HepG2 (cell line): ENCODE data around the gene SLC2A14. TPM values are rescaled to one million over a fixed set of nuclear protein-coding genes. Genes with fewer than 3 reads are reported as not detected.
"Not testable (repeated sequence)": the region's sequence is repeated elsewhere in the genome, so short reads cannot be mapped to it uniquely, and the experiment has no call there.

Experiments used
- ATAC-seq: fragments of 200-7000 bp; cut with Tn5 transposase; 3 replicates; pipeline ENCODE4 v1.9.1; 2020; ENCODE audit warnings: mild to moderate bottlenecking, moderate library complexity
- BruUV-seq: library from RNA; stranded (reverse); fragments of 400-500 nt; replicated peaks from 2 replicates; lab custom pipeline; 2021; lab: Mats Ljungman, UMichigan
- CTCF ChIA-PET: fragments of 300-600 bp; formaldehyde crosslinking; extraction: SDS; loops from one replicate; lab custom pipeline; 2021; ENCODE audit warnings: low total read pairs, inconsistent platforms, low intra/inter-chr PET ratio; lab: Yijun Ruan, JAX
- POLR2A ChIA-PET: fragments of 350-600 bp; sonication (Branson Sonifier 250); formaldehyde crosslinking; loops from one replicate; lab custom pipeline; 2020; ENCODE audit warnings: antibody characterized with exemption, inconsistent platforms; lab: Yijun Ruan, JAX
- DNase-seq: peaks from one replicate; pipeline ENCODE4 v3.0.0-alpha.2; 2015; ENCODE audit warnings: low spot score
- FAIRE-seq: peaks from 3 replicates; lab custom pipeline; 2011; peaks lifted over from hg19 to GRCh38; lab: Jason Lieb, UNC
- H2AFZ ChIP-seq: one replicate; pipeline ENCODE4 v1.6.1; 2011; ENCODE audit warnings: low read length, inconsistent platforms
- H3K27ac ChIP-seq: fragments of 300-600 bp; 3 replicates; pipeline ENCODE4 v1.8.0; 2011; ENCODE audit warnings: mixed run types, mild to moderate bottlenecking, mixed read lengths, low read length, inconsistent platforms; ENCODE audit not compliant: insufficient read depth; ENCODE audit errors: extremely low read length
- H3K27me3 ChIP-seq, 2 experiments: fragments of 200-600 bp in 1 of 2; 2 replicates in 1 of 2; 3 replicates in 1 of 2; pipeline versions ENCODE4 v1.6.0 to v1.8.0; 2011; ENCODE audit warnings: low read length in 2 of 2, mild to moderate bottlenecking in 2 of 2, moderate library complexity in 2 of 2, inconsistent platforms in 1 of 2; ENCODE audit not compliant: insufficient read depth in 2 of 2, control insufficient read depth in 1 of 2
- H3K36me3 ChIP-seq, 2 experiments: fragments of 200-600 bp in 1 of 2; replicated peaks in 1 of 2; 2 replicates in 1 of 2; 3 replicates in 1 of 2; pipeline versions ENCODE4 v1.5.1 to v1.8.0; 2011; ENCODE audit warnings: low read length in 2 of 2, inconsistent platforms in 1 of 2; ENCODE audit not compliant: insufficient read depth in 2 of 2, control insufficient read depth in 1 of 2
- H3K4me1 ChIP-seq: 2 replicates; pipeline ENCODE4 v1.5.1; 2012; ENCODE audit warnings: low read length, inconsistent platforms; ENCODE audit not compliant: insufficient read depth
- H3K4me2 ChIP-seq: 2 replicates; pipeline ENCODE4 v1.6.0; 2011; ENCODE audit warnings: low read depth, low read length, inconsistent platforms
- H3K4me3 ChIP-seq, 3 experiments: fragments of 200-600 bp in 1 of 3; sonication (generic), shearing (Covaris generic) in 1 of 3; replicated peaks in 1 of 3; 2 replicates each; pipeline ENCODE4 v1.5.1; 2011 to 2016; ENCODE audit warnings: low read length in 3 of 3, inconsistent platforms in 2 of 3, low read depth in 2 of 3, mild to moderate bottlenecking in 2 of 3, control low read depth in 1 of 3, mixed read lengths in 1 of 3; ENCODE audit not compliant: insufficient read depth in 1 of 3
- H3K79me2 ChIP-seq: one replicate; pipeline ENCODE4 v1.6.1; 2011; ENCODE audit warnings: low read length, inconsistent platforms; ENCODE audit not compliant: insufficient read depth
- H3K9ac ChIP-seq: 2 replicates; pipeline ENCODE4 v1.6.0; 2011; ENCODE audit warnings: mild to moderate bottlenecking, low read depth, low read length, inconsistent platforms; ENCODE audit not compliant: insufficient read depth
- H3K9me3 ChIP-seq: 2 replicates; pipeline ENCODE4 v1.5.1; 2012; ENCODE audit warnings: mild to moderate bottlenecking, low read length
- H4K20me1 ChIP-seq: 2 replicates; pipeline ENCODE4 v1.6.0; 2011; ENCODE audit warnings: inconsistent platforms, mild to moderate bottlenecking, low read length, moderate library complexity; ENCODE audit not compliant: insufficient read depth
- DMAP1 ChIP-seq: IDR thresholded peaks from 2 replicates; pipeline ENCODE4 v1.6.1; 2016
- E2F1 ChIP-seq: sonication (generic); formaldehyde crosslinking; IDR thresholded peaks from 2 replicates; pipeline ENCODE4 v1.5.0; 2020; ENCODE audit warnings: missing genetic modification reagents
- IRX3 ChIP-seq: sonication (generic); formaldehyde crosslinking; IDR thresholded peaks from 2 replicates; pipeline ENCODE4 v1.8.1; 2023; ENCODE audit warnings: mild to moderate bottlenecking, low read depth, missing genetic modification reagents, borderline replicate concordance
- NFRKB ChIP-seq: fragments of 450-650 bp; IDR thresholded peaks from 2 replicates; pipeline ENCODE4 v1.6.1; 2017
- ZNF260 ChIP-seq: sonication (generic); formaldehyde crosslinking; IDR thresholded peaks from 2 replicates; pipeline ENCODE4 v1.4.0; 2020; ENCODE audit warnings: missing genetic modification reagents, low read depth, mild to moderate bottlenecking, borderline replicate concordance
- ZNF282 ChIP-seq: fragments of 450-650 bp; IDR thresholded peaks from 2 replicates; pipeline ENCODE4 v1.6.1; 2018; ENCODE audit not compliant: partially characterized antibody
- ZNF598 ChIP-seq: sonication (generic); formaldehyde crosslinking; IDR thresholded peaks from 2 replicates; pipeline ENCODE4 v1.5.1; 2020; ENCODE audit warnings: mild to moderate bottlenecking, missing genetic modification reagents, borderline replicate concordance
- WGBS: methylation state at CpG from one replicate; pipeline ENCODE4 v1.1.6; 2017; ENCODE audit warnings: low lambda C conversion rate; 5-methylcytosine and 5-hydroxymethylcytosine counted together
- in situ Hi-C: cut with HindIII; loops from 2 replicates; pipeline ENCODE4 v1.10.0; 2017; ENCODE audit warnings: low pct_unique_long_range_greater_than_20kb; ENCODE audit not compliant: extremely low pct_ligation_motif_present
- intact Hi-C: fragments of 100-400 bp; cut with micrococcal nuclease; formaldehyde crosslinking; loops from one replicate; pipeline ENCODE4 v1.10.0; 2022; ENCODE audit not compliant: unreplicated experiment
- polyA plus RNA-seq, 8 experiments: library from polyadenylated mRNA; depleted of rRNA in 3 of 8; stranded (reverse) in 7 of 8; unstranded in 1 of 8; fragments of >200 nt; fragmentation: Illumina TruSeq in 4 of 8; extraction: Trizol in 4 of 8; gene quantifications; 2 replicates each; pipeline versions ENCODE4 v1.2.1 to v1.2.3, GENCODE V29; 2011 to 2016; ENCODE audit warnings: low read depth in 4 of 8, missing spikeins in 1 of 8, mixed read lengths in 1 of 8; ENCODE audit not compliant: insufficient read depth in 1 of 8
- total RNA-seq, 5 experiments: library from RNA; depleted of rRNA; stranded (reverse); fragments of >200 nt; fragmentation: Illumina TruSeq; extraction: Trizol; gene quantifications; 2 replicates each; pipeline ENCODE4 v1.2.3, GENCODE V29; 2016; ENCODE audit warnings: low read depth in 1 of 5

The SLC2A14 gene
- total and polyA plus RNA-seq, 2 of the 13 experiments (the other 11 are each of a cell fraction or from before 2014, with no cell fraction given): 7.7 to 39.0 TPM

- TF ChIP-seq IRX3 (CRISPR knock-in tag): no peak
- TF ChIP-seq ZNF282: no peak
- TF ChIP-seq E2F1 (CRISPR knock-in tag): no peak
- no peak for TF ChIP-seq DMAP1
- no peak for TF ChIP-seq ZNF260 (CRISPR knock-in tag)
- TF ChIP-seq ZNF598 (CRISPR knock-in tag): no peak
- no peak for TF ChIP-seq NFRKB
Observed at GRCh38 chr12:7915661-7916403, 43.1 kb upstream of the SLC2A14 start (continued).

- in situ Hi-C loops, DNase-seq, POLR2A ChIA-PET, BruUV-seq, intact Hi-C loops, CTCF ChIA-PET, H2AFZ ChIP-seq, FAIRE-seq, H3K27me3 ChIP-seq, ATAC-seq, H3K9me3 ChIP-seq, H3K9ac ChIP-seq, H3K4me3 ChIP-seq, H3K4me2 ChIP-seq, H3K27ac ChIP-seq, H3K36me3 ChIP-seq, H3K79me2 ChIP-seq, H4K20me1 ChIP-seq: not testable (repeated sequence)
- 89% methylated on average over 7 of the region's 7 CpGs for WGBS
- H3K4me1 ChIP-seq: peaks cover 38% of the 10 kb centered on the region
Observed at GRCh38 chr12:7910106-7910505, 37.4 kb upstream of the SLC2A14 start.
